NCI-H460 (cell line): Measurements from ENCODE around the gene BLTP1. TPM values are rescaled to one million over a fixed set of nuclear protein-coding genes. Genes with fewer than 3 reads are reported as not detected.
"Not testable (repeated sequence)": the region's sequence is repeated elsewhere in the genome, so short reads cannot be mapped to it uniquely, and the experiment has no call there.

Source experiments
- DNase-seq: peaks from one replicate; pipeline ENCODE4 v3.0.0-alpha.2; 2016; ENCODE audit warnings: low read depth; ENCODE audit errors: extremely low read depth
- polyA plus RNA-seq: library from polyadenylated mRNA; depleted of rRNA; stranded (reverse); fragments of >200 nt; gene quantifications from 2 replicates; pipeline ENCODE4 v1.2.3, GENCODE V29; 2014; cell fraction: nucleus; rRNA removed
- total RNA-seq: library from RNA; depleted of rRNA; stranded (reverse); fragments of >200 nt; shearing (Covaris generic); gene quantifications from 2 replicates; pipeline ENCODE4 v1.2.3, GENCODE V29; 2014; rRNA removed

The BLTP1 gene, protein sequence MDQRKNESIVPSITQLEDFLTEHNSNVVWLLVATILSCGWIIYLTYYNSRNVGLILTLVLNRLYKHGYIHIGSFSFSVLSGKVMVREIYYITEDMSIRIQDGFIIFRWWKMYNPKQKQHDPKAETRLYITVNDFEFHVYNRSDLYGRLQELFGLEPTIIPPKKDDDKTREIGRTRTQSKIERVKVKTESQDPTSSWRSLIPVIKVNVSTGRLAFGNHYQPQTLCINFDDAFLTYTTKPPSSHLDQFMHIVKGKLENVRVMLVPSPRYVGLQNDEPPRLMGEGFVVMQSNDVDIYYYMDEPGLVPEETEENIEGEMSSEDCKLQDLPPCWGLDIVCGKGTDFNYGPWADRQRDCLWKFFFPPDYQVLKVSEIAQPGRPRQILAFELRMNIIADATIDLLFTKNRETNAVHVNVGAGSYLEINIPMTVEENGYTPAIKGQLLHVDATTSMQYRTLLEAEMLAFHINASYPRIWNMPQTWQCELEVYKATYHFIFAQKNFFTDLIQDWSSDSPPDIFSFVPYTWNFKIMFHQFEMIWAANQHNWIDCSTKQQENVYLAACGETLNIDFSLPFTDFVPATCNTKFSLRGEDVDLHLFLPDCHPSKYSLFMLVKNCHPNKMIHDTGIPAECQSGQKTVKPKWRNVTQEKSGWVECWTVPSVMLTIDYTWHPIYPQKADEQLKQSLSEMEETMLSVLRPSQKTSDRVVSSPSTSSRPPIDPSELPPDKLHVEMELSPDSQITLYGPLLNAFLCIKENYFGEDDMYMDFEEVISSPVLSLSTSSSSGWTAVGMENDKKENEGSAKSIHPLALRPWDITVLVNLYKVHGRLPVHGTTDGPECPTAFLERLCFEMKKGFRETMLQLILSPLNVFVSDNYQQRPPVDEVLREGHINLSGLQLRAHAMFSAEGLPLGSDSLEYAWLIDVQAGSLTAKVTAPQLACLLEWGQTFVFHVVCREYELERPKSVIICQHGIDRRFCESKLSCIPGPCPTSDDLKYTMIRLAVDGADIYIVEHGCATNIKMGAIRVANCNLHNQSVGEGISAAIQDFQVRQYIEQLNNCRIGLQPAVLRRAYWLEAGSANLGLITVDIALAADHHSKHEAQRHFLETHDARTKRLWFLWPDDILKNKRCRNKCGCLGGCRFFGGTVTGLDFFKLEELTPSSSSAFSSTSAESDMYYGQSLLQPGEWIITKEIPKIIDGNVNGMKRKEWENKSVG (N-terminal part only)
- total RNA-seq = 21.1 and 27.9 TPM in 2 replicates
- polyA plus RNA-seq = 16.1 and 29.3 TPM in 2 replicates

DNA sequence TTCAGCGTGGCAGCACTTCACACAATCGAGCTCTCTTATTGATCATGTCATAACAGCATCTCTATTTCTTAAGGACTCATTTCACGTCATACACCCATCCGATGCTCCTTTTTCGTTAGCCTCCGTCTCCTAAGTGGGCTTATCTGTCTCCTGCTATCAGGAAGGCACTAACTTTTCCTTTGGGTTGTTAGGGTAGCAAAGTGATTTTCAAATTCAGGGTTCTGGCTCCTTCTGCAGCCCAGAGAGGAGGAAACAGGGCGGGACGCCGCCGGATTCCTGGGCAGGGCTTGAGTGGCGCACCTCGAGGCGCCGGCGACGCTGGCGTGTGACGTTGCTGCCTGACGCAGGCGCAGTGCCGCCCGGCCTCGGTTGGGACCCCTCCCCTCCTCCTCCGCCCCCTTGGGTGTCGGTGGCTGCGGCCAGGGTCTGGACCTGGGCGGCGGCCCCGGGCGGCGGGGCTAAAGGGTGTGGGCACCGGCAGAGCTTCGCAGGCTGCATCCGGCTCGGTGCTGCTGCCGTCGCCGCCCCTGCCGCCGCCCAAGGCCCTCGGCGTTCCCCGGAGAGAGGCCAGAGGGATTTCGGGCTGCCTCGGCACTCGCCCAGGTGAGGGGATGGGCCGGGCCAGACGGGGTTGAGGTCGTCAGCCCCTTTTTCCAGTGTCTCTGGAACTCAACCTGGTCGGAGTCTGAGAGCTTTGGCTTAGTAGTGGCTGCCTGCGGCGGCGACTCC lies at the start of gene BLTP1:
Gene BLTP1, plus strand, starts transcription at position 350 of the 729 bp plus-strand sequence. CDS start 18,317 bp downstream, outside the sequence.
- peak; percentile 73 for DNase-seq

DNA sequence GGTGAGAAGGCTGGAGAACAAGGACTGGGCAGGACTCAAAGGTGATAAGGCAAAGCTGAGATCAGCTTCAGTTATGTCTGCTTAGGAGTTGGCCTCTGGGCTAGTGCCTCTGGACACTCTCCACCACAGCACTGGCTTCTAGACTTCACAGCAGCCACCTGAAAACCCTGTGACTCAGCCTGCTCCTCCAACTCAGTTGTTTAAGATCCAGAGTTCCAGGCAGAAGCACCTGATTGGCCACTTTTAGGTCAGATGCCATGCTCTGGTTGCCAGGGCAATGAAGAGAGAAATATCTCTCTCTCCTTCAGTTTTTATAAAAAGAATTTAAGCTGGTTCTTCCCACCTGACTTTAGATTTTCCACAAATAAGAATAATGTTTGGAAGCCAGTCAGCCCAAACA lies 47.9 kb upstream of the BLTP1 start:
- no peak for DNase-seq

DNA sequence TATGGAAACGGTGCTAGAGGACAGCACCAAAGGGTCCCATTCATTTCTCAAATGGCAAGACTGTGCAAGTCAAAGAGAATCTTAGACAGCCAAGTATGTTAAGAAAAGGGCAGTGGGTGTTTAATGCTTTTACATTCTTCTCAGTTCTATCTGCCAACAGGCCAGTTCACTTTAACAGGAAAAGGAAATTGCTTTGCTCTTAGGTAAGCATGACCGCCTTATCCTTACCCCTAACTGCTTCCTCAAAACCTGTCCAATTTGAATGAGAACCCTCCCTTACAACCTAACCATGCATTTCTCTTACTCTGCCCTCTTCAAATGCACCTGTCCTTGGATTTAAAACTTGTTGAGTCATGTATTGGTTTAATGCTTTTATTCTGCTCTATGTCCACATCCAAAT lies 44.5 kb upstream of the BLTP1 start:
- no peak for DNase-seq

DNA sequence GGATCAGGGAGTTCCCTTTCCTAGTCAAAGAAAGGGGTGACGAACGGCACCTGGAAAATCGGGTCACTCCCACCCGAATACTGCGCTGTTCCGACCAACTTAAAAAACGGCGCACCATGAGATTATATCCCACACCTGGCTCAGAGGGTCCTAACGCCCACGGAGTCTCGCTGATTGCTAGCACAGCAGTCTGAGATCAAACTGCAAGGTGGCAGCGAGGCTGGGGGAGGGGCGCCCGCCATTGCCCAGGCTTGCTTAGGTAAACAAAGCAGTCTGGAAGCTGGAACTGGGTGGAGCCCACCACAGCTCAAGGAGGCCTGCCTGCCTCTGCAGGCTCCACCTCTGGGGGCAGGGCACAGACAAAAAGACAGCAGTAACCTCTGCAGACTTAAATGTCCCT lies 41.8 kb upstream of the BLTP1 start:
- not testable (repeated sequence) for DNase-seq

DNA sequence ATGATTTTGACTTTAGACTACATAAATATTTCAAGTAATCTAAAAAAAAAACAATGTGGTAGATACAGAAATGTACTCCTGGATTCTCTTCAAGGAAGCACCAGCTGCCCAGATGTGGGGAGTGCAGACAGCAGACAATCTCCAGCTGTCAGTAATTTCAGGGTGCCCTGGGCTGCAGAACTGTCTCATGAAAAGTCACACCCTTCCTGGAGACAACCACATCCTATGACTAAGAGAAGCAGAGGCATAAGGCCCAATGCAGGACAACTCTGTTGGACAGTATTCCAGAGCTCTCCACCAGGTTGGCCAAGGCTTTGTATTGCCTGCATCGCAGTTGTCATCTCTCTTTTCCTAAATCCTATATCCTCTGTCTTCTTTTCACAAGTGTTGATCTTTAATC lies 34.4 kb upstream of the BLTP1 start:
- DNase-seq = no peak

DNA sequence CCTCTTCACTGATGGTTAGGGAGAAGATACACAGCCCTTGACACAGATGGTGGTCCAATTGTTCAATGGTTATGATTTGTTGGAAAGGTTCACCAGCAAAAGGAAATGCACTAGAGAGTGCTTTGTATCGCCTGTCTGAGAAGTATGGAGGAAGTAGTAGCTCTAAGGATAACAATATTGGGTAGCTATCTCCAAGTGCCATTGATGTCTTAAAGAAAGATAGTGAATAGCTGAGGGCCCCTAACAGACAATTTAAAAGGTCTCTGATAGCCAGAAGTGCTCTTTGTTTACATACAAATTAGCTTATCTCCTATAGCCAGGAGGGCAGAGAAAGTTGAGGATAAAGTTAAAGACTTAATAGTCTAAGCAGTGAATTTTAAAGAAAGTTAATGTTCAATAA lies 33.9 kb upstream of the BLTP1 start:
- DNase-seq = no peak

DNA sequence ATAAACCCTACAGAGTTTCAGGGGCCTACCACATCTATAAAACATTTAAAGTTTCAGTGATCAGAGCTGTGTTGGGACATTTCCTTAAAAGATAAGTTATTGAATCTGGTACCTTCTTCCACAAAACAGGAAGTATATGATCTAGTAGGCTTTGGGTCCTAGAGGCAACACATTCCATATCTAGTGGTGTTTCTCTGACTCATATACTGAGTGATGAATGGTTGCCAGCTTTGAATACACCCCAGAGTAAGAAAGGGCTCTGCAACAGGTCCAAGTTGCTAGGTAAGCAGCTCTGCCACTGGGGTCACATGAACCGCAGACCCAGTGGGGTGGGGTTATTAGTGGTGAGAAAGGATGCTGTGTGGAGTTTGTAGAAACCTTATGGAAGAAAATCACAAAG lies 32.4 kb upstream of the BLTP1 start:
- no peak for DNase-seq

DNA sequence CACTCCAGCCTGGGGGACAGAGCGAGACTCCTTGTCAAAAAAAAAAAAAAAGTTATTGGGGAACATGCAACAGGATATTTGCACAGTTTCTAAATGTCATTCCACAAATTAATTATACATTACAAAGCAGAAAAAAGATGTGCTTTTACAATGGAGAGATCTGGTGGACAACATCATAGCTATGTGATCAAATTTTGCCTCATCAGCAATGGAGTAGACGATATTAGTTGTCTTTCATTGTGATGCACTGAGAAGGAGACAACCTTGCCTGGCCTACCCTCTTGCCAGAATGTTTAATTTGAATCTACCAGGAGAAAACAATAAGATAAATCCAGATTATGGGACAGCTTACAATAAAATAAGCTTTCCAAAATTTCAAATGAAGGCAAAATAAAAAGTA lies 30.5 kb upstream of the BLTP1 start:
- no peak for DNase-seq

DNA sequence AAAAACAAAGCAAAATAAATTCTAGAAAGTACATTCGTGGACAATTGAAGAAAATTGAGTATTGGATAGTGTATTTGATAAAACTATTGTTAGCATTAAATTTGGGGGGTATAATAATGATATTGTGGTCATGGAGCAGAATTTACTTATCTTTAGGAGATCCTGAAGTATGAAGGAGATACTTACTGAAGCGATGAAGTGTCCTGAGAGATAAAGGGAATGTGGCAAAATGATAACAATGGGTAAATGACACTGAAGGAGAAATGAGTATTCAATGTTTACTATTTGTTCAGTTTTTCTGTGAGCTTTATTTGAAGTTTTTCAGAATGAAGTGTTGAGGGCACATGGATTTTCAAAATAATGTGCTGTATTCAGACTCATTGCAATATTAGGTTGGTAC lies 30.0 kb upstream of the BLTP1 start:
- DNase-seq = no peak

DNA sequence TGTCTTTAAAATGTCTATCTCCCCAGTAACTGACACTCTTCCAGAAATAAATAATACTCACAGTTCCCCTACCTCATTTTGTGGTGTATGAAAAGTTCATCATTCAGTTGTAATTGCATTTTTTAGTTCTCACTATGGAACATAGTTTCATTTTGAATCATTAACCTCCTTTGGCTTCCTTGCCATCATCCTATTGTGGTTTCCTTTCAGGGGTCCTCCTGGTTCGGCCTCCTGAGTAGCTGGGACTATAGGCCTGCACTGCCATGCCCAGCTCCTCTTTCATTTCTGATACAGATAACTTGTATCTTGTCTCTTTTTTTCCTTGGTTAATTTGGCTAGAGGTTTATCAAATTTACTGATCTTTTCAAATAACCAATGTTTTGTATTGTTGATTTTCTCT lies 23.1 kb upstream of the BLTP1 start:
- no peak for DNase-seq

DNA sequence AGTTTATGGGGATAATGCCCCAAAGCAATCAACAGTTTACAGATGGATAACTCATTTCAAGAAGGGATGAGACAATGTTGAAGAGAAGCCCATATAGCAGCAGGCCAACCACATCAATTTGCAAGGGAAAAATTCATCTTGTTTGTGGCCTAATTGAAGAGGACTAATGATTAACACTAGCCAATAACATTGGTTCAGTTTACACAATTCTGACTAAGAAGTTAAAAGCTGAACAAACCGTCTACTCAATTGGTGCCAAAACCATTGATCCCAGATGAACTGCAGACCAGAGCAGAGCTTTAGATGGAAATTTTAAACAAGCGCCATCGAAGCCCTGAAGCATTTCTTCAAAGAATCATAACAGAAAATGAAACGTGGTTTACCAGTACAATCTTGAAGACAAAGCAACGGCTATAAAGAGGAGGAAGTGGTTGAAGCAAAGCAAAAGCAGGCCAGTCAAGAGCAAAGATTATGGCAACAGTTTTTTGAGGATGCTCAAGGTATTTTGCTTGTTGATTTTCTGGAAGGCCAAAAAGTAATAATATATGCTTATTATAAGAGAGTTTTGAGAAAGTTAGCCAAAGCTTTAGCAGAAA lies 20.5 kb upstream of the BLTP1 start:
- no peak for DNase-seq

DNA sequence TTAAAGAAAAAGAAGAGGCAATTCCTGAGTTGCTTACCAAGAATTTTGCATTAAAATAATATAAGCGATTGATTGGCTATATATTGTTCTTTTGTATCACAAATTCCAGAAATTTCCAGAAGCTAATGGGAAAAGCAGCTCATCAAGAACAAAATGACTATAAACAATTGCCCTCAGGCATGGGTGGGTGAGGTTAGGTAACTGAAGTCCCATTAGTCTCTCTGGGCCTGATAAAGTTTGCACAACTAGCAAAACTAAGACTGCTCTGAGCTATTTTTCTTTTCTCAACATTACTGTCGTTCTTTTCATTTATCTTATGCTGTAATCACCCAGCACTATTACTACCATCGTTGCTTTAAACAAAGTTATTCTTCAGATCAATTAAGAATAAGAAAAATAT lies 19.2 kb upstream of the BLTP1 start:
- no peak for DNase-seq

DNA sequence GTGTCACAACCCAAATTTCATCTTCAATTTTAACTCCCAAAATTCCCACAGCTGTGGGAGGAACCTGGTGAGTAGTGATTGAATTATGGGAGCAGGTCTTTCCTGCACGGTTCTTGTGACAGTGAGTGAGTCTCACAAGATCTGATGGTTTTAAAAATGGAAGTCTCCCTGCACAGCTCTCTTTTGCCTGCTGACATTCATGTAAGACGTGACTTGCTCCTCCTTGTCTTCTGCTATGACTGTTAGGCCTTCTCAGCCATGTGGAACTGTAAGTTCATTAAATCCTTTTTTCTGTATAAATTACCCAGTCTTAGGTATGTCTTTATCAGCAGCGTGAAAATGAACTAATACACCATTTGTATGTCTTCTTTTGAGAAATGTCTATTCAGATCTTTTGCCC lies 13.0 kb upstream of the BLTP1 start:
- DNase-seq = no peak

DNA sequence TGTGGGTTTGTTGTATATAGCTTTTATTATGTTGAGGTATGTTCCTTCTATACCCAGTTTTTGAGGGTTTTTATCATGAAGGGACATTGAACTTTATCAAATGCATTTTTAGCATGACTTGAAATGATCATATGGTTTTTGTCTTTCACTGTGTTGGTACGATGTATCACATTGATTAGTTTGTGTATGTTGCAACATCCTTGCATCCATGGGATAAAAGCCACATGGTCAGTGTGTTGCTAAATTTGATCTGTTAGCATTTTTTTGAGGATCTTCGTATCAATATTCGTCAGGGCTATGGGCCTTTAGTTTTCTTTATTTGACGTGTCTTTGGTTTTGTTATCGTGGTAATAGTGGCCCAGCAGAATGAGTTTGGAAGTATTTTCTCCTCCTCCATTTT lies 11.3 kb upstream of the BLTP1 start:
- DNase-seq = no peak

DNA sequence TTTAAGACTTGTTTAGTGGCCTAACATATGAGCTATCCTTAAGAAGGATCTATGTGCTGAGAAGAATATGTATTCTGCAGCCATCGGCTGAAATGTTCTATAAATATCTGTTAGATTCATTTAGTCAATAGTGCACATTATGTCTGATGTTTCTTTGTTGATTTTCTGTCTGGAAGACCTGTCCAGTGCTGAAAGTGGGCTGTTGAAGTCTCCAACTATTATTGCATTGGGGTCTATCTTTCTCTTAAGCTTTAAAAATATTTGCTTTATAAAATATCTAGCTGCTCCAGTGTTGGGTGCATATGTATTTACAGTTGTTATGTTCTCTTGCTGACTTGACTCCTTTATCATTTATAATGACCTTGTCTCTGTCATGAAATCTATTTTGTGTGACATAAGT lies 9.4 kb upstream of the BLTP1 start:
- no peak for DNase-seq

DNA sequence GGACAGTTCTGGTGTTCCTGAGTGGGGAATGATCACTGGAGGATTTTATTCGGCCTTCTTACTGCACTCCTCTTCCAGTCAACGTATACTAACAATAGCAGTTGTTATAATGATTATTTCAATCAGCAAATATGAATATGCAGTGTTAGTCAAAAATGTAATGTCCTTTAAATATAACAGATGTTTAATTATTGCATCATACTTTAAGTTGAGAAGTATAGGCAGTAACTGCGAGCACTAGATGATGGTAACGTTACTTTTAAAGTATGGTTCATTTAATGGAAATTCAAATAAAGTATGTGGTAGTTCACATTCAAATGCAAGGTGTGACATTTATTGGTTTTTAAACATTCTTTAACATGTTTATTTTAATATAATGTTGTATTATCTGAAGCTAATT lies 5.5 kb upstream of the BLTP1 start:
- no peak for DNase-seq

DNA sequence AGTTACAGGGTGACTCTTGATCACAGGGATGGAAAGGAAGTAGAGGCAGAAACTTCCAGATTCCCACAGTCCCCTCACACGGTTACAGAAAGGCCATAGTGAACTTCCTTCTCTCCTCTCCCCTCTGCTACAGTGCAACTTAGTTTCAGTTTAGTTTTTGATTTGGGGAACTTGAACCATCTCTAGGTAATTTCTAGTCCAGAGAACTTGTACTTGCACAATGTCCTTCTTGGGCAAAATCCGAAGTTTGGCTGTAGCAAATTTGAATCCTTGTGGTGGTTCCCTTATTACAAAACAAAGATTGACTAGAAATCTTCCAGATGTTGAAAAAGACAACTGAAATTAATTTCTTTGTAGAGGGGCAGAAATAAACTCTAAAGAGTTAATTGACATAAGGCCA lies 1.2 kb upstream of the BLTP1 start:
- DNase-seq = no peak

DNA sequence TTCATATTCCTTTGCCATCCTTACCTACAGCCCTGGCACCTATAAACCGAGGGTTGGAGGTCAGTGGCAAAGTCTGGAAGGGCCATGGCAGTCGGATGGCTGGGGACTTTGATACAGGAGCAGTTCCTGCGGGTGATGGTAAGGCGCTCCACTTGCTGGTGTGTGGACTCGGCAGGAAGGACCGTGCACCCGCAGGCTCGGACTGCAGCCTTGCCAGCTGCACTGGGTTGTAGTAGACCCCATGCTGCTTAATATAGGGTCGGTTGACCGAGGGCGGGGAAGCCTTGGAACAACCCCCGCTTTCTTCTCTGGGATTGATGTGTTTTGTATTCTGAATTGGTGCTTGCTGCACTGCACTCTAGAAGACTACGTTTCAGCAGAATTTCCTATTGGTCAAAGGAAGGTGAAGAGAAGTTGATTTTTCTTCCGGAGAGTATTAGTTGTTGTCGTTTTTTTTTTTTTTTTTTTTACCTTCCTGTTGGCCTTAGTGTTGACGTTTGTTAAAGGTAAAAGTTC lies 638 bp downstream of the BLTP1 start:
- DNase-seq = no peak

DNA sequence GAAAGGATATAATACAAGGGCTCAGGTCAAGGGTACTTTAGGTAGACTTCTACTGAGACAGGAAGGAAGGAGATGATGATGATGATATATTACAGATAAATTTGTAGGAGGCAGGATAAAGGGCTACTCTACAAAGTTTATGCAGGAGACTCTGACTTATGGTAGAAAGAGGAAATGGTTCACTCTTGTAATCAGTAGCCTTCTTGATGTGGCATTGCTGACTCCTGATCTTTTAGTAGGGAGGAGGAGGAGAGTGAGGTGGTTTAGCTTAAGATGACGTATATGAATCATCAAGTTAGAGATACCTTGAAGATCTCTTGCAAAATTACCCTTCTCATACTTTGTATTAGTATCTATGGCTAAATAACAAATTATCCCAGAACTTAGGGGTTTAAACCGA lies 4.7 kb downstream of the BLTP1 start:
- no peak for DNase-seq

DNA sequence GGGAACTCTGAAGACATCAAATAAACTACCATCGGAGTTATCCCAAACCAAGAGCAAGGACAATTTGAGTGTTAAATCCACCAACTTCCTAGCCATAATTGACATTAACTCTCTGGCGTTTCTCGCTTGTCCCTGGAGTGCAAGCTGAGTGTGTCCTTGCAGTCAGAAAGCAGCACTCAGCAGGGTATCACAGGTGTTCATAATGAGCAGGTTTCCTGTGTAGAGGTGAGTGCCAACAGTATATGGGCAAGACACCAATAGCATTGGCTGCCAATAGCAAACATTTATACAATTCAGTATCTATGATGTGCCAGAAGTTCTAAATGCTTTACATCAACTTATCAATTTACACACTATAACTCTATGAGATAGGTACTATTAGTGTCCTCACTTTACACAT lies 11.2 kb downstream of the BLTP1 start:
- DNase-seq = no peak
